ENCODE results near the gene DHODH.

DHODH gene

DNA sequence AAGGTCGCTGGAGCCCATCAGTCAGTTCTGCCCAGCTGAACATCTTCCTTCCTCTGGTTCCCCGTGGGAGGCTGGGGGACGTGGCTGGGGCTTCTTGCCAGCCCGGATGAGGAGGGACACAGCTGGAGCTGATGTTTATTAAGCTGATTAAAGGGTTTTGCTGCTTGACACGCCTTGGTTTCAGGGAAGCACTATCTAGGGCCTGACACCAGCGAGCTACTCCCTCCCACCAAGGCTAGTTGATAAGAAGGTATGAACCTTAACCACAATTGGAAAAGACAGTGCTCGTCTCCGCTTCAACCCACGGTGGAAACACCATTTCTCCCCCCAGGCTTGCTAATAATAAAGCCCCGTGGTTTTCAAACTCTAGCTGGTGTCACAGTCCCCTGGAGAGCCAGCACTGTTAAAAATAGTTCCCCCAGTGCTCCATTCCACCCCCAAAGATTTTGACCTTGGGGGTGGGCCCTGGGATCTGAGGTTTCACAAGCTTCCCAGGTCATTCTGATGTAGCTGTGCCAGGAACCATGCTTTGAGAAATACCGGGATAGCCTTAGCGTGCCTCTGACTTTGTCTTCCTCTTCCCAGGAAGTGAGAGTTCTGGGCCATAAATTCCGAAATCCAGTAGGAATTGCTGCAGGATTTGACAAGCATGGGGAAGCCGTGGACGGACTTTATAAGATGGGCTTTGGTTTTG, 5.5 kb downstream of the DHODH start:
- no peak for DNase-seq (ENCODE audit: low read depth in 2 of 2)

GRCh38 chr16:72014675-72015074, 6.1 kb downstream of the DHODH start:
- DNase-seq (ENCODE audit: low read depth in 2 of 2), result no peak

DNA sequence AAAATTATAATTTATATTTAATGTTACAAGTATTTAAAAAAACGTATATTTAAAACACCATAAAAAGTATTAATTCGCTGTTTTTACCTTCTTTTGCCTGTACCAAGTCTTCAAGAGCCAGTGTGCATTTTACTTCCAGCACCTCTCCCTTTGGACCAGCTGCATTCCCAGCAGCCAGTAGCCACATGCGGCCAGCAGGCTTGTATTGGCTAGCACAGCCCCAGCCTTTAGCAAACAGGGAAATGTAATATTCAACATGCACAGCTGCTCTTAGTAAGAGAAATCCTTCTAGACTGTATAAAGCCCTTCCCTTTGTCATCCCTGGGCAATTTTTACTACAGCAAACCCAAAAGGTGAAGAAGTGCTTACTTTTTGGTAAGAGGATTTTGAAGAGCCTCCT, 6.6 kb downstream of the DHODH start:
- DNase-seq (ENCODE audit: low read depth in 2 of 2), result no peak

GRCh38 chr16:72018470-72018869, 9.9 kb downstream of the DHODH start:
- DNase-seq (ENCODE audit: low read depth in 2 of 2), result no peak

GRCh38 chr16:72021043-72021442, 12.5 kb downstream of the DHODH start:
- no peak for DNase-seq (ENCODE audit: low read depth in 2 of 2)

- no peak for DNase-seq (ENCODE audit: low read depth in 2 of 2)
Observed at GRCh38 chr16:72022127-72022526, 13.6 kb downstream of the DHODH start.

DNA sequence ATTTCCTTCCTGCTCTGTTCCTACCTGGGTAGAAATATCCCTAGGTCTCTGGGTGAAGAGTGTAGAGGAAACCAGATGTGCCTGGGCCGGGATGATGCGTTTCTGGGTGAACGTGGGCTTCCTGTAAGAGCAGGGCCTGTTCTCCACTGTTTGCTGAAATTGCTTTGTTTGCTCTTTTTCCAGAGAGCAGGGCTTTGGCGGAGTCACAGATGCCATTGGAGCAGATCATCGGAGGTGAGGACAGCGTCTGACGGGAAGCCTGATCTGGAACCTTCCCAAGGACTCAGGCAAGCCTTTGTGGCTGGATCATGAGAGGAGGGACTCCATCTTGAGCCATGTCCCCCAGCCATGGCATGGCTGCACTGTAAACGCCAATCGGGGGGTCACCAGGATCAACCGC, 15.4 kb downstream of the DHODH start:
- no peak for DNase-seq (ENCODE audit: low read depth in 2 of 2)

DNA sequence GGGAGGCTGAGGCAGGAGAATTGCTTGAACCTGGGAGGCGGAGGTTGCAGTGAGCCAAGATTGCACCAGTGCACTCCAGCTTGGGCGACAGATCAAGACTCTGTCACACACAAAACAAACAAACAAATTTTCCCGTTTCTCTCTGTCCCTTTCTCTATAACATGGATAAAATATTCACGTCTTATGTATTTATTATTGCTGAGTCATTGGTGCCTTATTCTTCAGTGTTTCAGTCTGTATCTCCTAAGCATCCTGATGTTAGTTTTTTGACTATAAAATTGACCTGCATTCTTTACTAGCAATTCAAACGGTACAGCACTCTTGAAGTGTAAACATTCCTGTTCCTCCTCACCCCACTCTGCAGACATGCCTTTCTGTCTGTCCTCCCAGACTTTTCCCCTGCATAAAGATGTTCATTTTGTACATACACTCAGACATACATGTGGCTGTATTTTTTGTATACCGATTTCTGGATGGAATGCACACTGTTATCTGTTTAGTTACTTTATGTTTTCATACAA, 16.4 kb downstream of the DHODH start:
- DNase-seq (ENCODE audit: low read depth in 2 of 2), result no peak

DNA sequence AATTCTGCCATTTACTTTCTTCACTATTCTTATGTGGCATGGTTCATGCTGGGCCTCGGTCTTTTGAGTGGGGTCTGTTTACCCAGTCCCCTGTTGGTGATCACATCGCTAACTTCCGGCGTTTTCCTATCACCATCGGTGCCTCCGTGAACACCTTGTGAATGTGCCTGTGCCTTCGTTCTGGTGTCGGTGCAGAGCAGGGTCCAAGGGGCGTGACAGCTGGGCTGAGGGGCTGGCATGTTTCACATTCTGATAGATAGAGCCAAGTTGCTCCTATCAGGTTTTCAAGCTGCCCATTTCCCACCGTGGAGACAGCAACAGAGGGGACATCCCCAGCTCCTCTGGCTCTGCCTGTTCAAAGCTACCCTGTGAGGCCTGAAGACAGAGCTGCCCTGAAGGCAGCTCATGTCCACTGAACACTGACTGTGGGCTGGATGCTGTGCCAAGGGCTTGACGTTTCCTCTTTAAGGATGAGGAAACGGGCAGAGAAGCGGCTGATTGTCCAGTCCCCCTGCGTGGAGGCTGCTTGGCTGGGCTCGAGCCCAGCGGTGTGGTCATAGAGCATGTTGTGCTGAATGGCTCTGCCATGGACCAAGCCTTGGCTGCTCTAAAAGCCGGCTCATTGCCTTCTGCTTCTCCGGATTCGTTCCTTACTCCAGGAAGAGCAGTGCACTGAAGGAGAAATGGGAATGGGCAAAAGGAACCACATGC, 17.0 kb downstream of the DHODH start:
- DNase-seq (ENCODE audit: low read depth in 2 of 2), result no peak

- DNase-seq (ENCODE audit: low read depth in 2 of 2), result no peak
Observed at GRCh38 chr16:72027669-72028378, 19.3 kb downstream of the DHODH start.

DNA sequence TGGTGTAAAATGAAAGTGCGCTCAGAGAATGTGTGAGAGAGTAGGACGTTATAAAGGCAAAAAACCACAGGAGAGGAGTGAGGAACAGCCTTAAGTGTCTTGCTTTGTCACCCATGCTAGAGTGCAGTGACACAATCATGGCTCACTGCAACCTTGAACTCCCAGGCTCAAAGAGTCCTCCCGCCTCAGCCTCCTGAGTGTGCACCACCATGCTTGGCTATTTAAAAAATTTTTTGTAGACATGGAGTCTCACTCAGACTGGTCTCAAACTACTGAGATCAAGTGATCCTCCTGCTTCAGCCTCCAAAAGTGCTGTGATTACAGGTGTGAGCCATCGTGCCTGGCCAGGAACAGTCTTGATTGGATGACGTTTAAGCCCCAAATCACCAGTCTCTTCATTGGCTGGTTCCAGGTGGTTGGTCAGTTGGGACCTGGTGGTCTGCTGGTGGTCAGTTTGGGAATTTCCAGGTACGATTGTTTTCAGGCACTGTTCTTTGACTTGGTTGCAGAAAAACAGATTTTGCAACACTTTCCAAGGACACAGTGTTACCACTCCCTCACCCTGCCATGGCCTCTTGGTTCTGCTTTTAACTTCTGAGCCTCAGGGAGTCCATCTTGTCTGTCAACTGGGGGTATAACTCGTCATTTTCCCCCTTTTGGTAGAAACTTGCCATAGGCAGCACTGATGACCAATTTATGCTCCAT, 21.2 kb downstream of the DHODH start:
- DNase-seq (ENCODE audit: low read depth in 2 of 2), result no peak

GRCh38 chr16:72033437-72033836, 24.9 kb downstream of the DHODH start:
- no peak for DNase-seq (ENCODE audit: low read depth in 2 of 2)

DNA sequence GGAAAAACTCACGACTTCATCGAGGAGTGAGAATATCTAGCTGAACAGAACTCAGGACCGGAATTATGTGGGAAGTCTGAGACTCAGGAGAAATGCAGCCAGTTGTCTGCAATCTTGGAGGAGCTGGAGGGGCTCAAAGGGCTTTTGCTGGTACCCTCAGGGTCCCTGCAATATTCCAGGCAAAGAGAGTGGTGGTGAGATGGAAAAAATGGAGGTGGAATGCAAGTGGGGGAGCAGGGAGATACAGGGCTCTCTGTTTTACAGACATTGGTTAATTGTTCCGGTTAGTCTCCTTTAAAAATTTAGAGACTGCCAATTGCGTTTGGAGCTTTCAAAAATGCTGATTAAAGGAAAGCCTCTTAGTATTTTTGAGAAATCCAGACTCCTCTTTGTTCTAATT, 27.6 kb downstream of the DHODH start:
- DNase-seq (ENCODE audit: low read depth in 2 of 2), result no peak

DNA sequence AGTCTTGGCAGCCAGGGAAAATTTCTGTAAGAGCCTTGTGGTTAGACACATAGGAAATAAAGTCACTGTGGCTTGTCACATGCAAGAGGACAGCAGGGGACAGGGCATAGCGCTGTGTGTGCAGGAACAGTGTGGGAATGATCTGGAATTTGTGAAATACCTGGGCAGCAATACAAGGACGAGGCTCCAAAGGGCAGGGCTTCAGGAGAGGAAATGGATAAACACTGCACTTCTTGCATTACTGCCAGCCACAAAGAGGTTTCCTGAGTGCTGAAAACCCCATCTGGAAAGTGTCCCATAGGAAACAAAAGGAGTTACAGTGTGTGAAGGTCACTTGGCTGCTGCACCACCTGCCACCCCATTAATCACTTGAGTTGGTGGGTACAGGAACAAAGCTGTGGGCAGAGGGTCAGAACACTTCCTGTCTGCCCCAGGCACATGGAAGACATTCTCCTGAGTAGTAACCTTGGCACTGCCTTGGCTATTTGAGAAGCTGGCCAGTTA, 33.7 kb downstream of the DHODH start:
- no peak for DNase-seq (ENCODE audit: low read depth in 2 of 2)

DNA sequence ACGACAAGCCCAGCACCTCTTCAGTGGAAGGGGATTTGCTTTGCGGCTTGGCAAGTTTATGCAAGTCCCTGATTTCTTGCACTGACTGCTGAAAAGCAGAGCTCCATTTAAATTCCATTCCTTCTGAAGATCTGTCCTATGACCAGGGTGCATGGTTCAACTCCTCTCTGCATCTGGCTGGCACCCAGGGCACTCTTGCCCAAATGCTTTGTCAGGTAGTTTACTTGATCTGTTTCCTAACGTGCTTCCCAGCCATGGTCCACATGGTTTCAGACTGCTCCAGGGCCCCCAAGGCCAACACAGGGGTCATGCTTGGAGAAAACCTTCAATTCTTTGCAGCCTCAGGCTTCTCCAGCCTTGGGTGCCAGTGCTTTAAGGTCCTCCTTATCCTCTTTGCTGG, 34.5 kb downstream of the DHODH start:
- DNase-seq (ENCODE audit: low read depth in 2 of 2), result no peak

- no peak for DNase-seq (ENCODE audit: low read depth in 2 of 2)
Observed at GRCh38 chr16:72043539-72043938, 35.0 kb downstream of the DHODH start.

GRCh38 chr16:72044296-72044695, 35.8 kb downstream of the DHODH start:
- DNase-seq (ENCODE audit: low read depth in 2 of 2), result no peak

- no peak for DNase-seq (ENCODE audit: low read depth in 2 of 2)
Observed at GRCh38 chr16:72044825-72045359, 36.3 kb downstream of the DHODH start.

GRCh38 chr16:72049110-72049509, 40.6 kb downstream of the DHODH start:
- no peak for DNase-seq (ENCODE audit: low read depth in 2 of 2)

- no peak for DNase-seq (ENCODE audit: low read depth in 2 of 2)
Observed at GRCh38 chr16:72050769-72051464, 42.4 kb downstream of the DHODH start.

DNA sequence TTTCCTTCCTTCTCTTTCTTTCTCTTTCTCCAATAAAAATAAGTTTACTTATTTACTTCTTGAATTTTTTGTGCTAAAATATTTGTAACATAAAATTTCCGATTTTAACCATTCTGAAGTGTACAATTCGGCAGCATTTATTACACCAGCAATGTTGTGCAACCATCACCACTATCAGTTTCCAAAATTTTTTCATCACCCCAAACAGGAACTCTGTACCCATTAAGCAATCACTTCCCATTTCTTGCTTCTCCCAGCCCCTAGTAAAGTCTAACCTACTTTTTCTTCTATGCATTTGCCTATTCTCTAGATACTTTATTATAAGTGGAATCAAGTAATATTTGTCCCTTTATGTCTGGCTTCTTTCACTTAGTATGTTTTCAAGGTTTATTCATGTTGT, 43.3 kb downstream of the DHODH start:
- DNase-seq (ENCODE audit: low read depth in 2 of 2), result no peak
